DND-41 (cell line): ENCODE measurements around the gene DZIP1.
"Not testable (repeated sequence)": the region's sequence is repeated elsewhere in the genome, so short reads cannot be mapped to it uniquely, and the experiment has no call there.

Experiments used
- ATAC-seq: fragments of 200-7000 bp; cut with Tn5 transposase; 3 replicates; pipeline ENCODE4 v1.9.1; 2021; ENCODE audit warnings: low read depth; ENCODE audit not compliant: insufficient read depth
- DNase-seq: peaks from one replicate; pipeline ENCODE4 v3.0.0-alpha.2; 2020
- H2AFZ ChIP-seq: 2 replicates; pipeline ENCODE4 v1.6.0; 2012; ENCODE audit warnings: low read depth, low read length
- H3K27ac ChIP-seq: 2 replicates; pipeline ENCODE4 v1.5.1; 2012; ENCODE audit warnings: low read length, inconsistent platforms
- H3K27me3 ChIP-seq: fragments of 200-600 bp; sonication (generic); 2 replicates; pipeline ENCODE4 v1.6.0; 2012; ENCODE audit warnings: low read length, mild to moderate bottlenecking, inconsistent platforms; ENCODE audit not compliant: insufficient read depth, poor library complexity
- H3K36me3 ChIP-seq: 2 replicates; pipeline ENCODE4 v1.5.1; 2012; ENCODE audit warnings: low read length, inconsistent platforms; ENCODE audit not compliant: insufficient read depth
- H3K4me1 ChIP-seq: 2 replicates; pipeline ENCODE4 v1.5.1; 2012; ENCODE audit warnings: mild to moderate bottlenecking, low read length; ENCODE audit not compliant: insufficient read depth
- H3K4me2 ChIP-seq: 2 replicates; pipeline ENCODE4 v1.6.0; 2012; ENCODE audit warnings: mild to moderate bottlenecking, moderate library complexity, low read length, inconsistent platforms; ENCODE audit not compliant: insufficient read depth
- H3K4me3 ChIP-seq, 2 experiments: fragments of 200-600 bp in 1 of 2; shearing (Covaris generic) in 1 of 2; 2 replicates each; pipeline ENCODE4 v1.5.1; 2012 to 2016; ENCODE audit warnings: inconsistent platforms in 2 of 2, low read length in 2 of 2, mild to moderate bottlenecking in 2 of 2, low read depth in 1 of 2, moderate library complexity in 1 of 2
- H3K79me2 ChIP-seq: 2 replicates; pipeline ENCODE4 v1.6.0; 2012; ENCODE audit warnings: low read length, inconsistent platforms; ENCODE audit not compliant: insufficient read depth
- H3K9ac ChIP-seq: 2 replicates; pipeline ENCODE4 v1.6.0; 2012; ENCODE audit warnings: low read depth, mild to moderate bottlenecking, inconsistent platforms, low read length, moderate library complexity
- H3K9me3 ChIP-seq: 2 replicates; pipeline ENCODE4 v1.5.1; 2012; ENCODE audit warnings: low read length, moderate library complexity, mild to moderate bottlenecking, inconsistent platforms; ENCODE audit not compliant: insufficient read depth, severe bottlenecking
- H4K20me1 ChIP-seq: 2 replicates; pipeline ENCODE4 v1.6.0; 2012; ENCODE audit warnings: low read length; ENCODE audit not compliant: insufficient read depth
- EZH2 ChIP-seq: IDR thresholded peaks from 3 replicates; pipeline ENCODE4 v1.6.1; 2012; ENCODE audit warnings: borderline replicate concordance, low read depth, mild to moderate bottlenecking, moderate library complexity, low read length, inconsistent platforms; ENCODE audit not compliant: severe bottlenecking
- TF ChIP-seq, protein P1 (sequence below): IDR thresholded peaks from 2 replicates; pipeline ENCODE4 v1.5.1; 2012; ENCODE audit warnings: borderline replicate concordance, low read length, moderate library complexity, mild to moderate bottlenecking; ENCODE audit not compliant: poor library complexity, severe bottlenecking; ENCODE audit errors: extremely low read depth

DZIP1 gene, protein sequence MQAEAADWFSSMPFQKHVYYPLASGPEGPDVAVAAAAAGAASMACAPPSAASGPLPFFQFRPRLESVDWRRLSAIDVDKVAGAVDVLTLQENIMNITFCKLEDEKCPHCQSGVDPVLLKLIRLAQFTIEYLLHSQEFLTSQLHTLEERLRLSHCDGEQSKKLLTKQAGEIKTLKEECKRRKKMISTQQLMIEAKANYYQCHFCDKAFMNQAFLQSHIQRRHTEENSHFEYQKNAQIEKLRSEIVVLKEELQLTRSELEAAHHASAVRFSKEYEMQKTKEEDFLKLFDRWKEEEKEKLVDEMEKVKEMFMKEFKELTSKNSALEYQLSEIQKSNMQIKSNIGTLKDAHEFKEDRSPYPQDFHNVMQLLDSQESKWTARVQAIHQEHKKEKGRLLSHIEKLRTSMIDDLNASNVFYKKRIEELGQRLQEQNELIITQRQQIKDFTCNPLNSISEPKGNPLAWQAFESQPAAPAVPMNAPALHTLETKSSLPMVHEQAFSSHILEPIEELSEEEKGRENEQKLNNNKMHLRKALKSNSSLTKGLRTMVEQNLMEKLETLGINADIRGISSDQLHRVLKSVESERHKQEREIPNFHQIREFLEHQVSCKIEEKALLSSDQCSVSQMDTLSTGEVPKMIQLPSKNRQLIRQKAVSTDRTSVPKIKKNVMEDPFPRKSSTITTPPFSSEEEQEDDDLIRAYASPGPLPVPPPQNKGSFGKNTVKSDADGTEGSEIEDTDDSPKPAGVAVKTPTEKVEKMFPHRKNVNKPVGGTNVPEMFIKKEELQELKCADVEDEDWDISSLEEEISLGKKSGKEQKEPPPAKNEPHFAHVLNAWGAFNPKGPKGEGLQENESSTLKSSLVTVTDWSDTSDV

DNA sequence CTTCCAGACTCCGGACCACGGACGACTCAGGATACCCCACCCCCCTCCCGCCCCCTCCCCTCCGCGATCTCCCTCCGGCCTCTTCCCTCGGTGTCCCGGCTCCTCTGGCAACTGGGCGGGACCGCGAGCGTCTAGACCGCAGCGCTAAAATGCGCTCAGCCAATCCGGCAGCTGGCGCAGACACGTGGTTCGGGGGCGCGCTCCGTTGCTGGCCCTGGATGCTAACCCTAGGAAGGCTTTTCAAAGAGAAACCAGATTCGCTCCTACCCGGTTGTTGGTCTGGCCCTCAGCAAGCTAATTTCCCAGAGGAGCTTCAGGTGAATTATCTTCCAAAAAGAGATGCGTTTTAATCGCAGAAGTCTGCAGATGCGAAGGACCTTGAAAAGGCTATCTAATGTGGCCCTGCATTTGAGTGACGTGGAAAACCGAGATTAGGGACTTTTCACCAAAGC is at the start of gene DZIP1:
Gene DZIP1, minus strand, starts transcription at position 106 of the 452 bp plus-strand sequence. CDS start 2,677 bp downstream, outside the sequence.
- no peak within 1 kb of the TSS for H3K9ac ChIP-seq
- H2AFZ ChIP-seq, result no peak within 1 kb of the TSS

DNA sequence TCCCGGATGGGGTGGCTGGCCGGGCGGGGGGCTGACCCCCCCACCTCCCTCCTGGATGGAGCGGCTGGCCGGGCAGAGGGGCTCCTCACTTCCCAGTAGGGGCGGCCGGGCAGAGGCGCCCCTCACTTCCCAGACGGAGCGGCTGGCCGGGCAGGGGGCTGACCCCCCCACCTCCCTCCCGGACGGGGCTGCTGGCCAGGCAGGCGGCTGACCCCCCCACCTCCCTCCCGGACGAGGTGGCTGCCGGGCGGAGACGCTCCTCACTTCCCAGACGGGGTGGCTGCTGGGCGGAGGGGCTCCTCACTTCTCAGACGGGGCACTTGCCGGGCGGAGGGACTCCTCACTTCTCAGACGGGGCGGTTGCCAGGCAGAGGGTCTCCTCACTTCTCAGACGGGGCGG is 46.5 kb upstream of the DZIP1 start:
- not testable (repeated sequence) for H3K27ac ChIP-seq, H2AFZ ChIP-seq, H3K4me2 ChIP-seq, DNase-seq, H3K9ac ChIP-seq, H3K4me3 ChIP-seq, H4K20me1 ChIP-seq, H3K27me3 ChIP-seq, H3K36me3 ChIP-seq, H3K4me1 ChIP-seq, ATAC-seq
- peaks cover 41% of the 10 kb centered on the region for H3K79me2 ChIP-seq
- H3K9me3 ChIP-seq, result peaks cover 12% of the 10 kb centered on the region

More for the DNA sequence above, at the start of gene DZIP1:
- ATAC-seq (no peak), DNase-seq (no peak)
- Histone ChIP-seq H3K27ac (no peak within 1 kb of the TSS), H3K27me3 (no peaks in the 10 kb centered on the region), H4K20me1 (no peaks in the 10 kb centered on the region), H3K4me1 (no peaks in the 10 kb centered on the region), H3K4me2 (no peak within 1 kb of the TSS), H3K36me3 (no peaks in the 10 kb centered on the region), H3K9me3 (no peaks in the 10 kb centered on the region), H3K79me2 (no peaks in the 10 kb centered on the region), H3K4me3 (no peak within 1 kb of the TSS)
- no peak for TF ChIP-seq EZH2
- TF ChIP-seq, protein P1, sequence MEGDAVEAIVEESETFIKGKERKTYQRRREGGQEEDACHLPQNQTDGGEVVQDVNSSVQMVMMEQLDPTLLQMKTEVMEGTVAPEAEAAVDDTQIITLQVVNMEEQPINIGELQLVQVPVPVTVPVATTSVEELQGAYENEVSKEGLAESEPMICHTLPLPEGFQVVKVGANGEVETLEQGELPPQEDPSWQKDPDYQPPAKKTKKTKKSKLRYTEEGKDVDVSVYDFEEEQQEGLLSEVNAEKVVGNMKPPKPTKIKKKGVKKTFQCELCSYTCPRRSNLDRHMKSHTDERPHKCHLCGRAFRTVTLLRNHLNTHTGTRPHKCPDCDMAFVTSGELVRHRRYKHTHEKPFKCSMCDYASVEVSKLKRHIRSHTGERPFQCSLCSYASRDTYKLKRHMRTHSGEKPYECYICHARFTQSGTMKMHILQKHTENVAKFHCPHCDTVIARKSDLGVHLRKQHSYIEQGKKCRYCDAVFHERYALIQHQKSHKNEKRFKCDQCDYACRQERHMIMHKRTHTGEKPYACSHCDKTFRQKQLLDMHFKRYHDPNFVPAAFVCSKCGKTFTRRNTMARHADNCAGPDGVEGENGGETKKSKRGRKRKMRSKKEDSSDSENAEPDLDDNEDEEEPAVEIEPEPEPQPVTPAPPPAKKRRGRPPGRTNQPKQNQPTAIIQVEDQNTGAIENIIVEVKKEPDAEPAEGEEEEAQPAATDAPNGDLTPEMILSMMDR, result no peak

DNA sequence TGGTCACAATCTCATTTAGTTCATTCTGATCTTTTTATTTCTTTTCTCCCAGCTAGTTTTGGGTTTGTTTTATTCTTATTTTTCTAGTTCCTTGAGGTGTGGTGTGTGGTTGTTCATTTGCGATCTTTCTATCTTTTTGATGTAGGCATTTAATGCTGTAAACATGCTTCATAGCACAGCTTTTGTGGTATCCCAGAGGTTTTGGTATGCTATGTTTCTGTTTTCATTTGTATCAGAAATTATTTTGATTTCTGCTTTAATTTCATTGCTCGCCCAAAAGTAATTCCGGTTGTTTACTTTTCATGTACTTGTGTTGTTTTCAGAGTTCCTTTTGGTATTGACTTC is 45.0 kb upstream of the DZIP1 start:
- no peak for ATAC-seq
- Histone ChIP-seq H3K4me3 (no peak overlapping the region), H2AFZ (no peak overlapping the region), H3K27me3 (no peaks in the 10 kb centered on the region), H3K9ac (no peak overlapping the region), H3K79me2 (peaks cover 54% of the 10 kb centered on the region), H3K9me3 (peaks cover 12% of the 10 kb centered on the region), H3K36me3 (no peaks in the 10 kb centered on the region), H4K20me1 (peaks cover 4% of the 10 kb centered on the region; the same call in 1 of the 2 replicates), H3K27ac (no peak overlapping the region), H3K4me1 (no peaks in the 10 kb centered on the region), H3K4me2 (no peak overlapping the region)
- no peak for DNase-seq
- no peak for TF ChIP-seq EZH2
- TF ChIP-seq, protein P1, result no peak

DNA sequence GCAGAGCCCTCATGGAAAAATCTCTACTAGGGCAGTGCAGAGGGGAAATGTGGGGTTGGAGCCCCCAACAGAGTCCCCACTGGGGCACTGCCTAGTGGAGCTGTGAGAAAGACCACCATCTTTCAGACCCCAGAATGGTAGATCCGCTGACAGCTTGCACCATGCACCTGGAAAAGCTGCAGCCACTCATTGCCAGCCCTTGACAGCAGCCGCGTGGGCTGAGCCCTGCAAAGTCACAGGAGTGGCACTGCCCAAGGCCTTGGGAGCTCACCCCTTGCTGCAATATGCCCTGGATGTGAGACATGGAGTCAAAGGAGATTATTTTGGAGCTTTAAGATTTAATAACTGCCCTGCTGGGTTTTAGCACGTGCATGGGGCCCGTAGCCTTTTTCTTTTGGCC is 40.5 kb upstream of the DZIP1 start:
- not testable (repeated sequence) for H3K4me3 ChIP-seq, H3K27me3 ChIP-seq, H3K4me2 ChIP-seq, ATAC-seq, H3K9ac ChIP-seq, DNase-seq, H3K4me1 ChIP-seq, H2AFZ ChIP-seq, H3K36me3 ChIP-seq, H3K27ac ChIP-seq
- peaks cover 12% of the 10 kb centered on the region for H3K9me3 ChIP-seq
- peaks cover 17% of the 10 kb centered on the region; the same call in 1 of the 2 replicates for H4K20me1 ChIP-seq
- peaks cover 96% of the 10 kb centered on the region for H3K79me2 ChIP-seq
